HG03045 (cell line): ENCODE data around the gene PEX10.
"Not testable (repeated sequence)": the region's sequence is repeated elsewhere in the genome, so short reads cannot be mapped to it uniquely, and the experiment has no call there.

ENCODE experiments used
- ATAC-seq: cut with Tn5 transposase; IDR thresholded peaks from one replicate; pipeline ENCODE4 v1.9.1; 2021; ENCODE audit warnings: mild to moderate bottlenecking, moderate library complexity; ENCODE audit not compliant: unreplicated experiment

The PEX10 gene

DNA sequence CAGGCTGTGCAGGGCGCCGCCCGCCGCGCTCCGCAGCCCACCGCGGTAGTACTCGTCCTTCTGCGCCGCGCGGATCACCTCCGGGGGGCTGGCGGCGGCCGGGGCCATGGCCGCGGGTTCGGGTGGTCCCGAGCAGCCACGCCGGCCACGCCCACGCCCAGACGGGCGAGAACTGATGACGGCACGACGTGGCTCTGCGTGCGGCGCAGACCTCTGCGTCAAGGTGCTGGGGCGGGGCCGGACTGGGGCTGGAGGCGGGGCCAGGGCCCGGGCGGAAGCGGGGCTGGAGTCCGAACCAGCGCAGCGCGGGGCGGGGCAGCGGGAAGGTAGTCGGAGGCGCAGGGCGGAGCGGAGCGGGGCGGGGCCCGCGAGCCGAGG is at the start of gene PEX10:
Gene PEX10 (minus strand): TSS at position 170 of the 378 bp plus-strand sequence. CDS start 62 bp downstream, at position 108.
- peak; percentile 80 for ATAC-seq

DNA sequence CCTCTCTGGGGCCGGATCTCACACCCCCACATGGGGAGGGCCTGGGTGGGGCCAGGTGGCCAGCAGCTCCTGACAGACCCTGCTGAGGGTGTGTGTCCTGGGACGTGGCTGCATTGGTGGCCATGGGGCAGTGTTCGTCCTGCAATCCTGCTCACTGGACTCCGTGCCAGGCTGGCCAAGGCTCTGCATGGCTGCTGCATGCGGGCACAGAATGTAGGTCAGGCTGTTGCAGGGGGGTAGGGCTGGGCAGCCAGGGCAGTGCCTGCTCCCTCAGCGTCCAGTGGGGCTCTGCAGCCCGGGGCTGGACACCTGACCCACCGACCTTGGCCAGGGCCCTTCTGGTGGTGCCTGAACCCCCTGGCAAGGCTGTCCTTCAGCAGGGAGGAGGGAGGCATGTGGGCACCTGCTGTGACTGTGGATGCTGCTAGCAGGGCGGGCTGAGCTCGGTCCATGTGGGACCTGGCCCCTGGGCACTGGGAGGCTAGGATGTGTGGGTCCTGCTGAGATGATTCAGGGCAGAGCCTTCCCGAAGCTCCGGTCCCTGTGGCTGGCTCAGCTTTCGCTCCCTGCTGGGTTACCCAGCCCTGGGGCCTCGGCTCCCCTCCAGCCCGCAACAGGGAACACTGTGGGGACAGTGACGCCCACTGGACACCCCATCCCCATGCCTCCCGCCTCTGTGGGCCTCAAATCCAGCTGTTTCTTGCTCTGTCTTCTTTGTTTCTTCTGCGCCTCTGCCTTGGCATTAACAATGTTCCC is 48.8 kb upstream of the PEX10 start:
- no peak for ATAC-seq

DNA sequence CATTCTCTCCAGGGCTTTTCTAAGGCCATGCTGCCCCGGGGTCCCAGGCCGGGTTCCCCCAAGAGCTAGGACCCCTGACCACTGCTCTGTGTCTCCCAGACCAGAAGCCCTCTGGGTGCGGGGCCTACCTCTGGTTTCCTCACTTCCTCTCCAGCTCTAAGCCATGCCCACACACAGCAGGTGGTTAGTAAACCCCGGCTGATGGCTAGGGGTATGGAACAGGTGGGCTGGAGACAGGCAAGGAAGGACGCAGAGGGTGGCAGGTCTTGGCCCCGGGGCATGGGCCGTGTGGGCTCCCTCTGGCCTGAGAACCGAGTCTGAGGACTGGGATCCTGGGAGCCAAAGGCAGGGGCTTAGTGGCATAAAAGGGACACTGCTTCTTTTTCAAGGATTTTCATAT is 47.8 kb upstream of the PEX10 start:
- no peak for ATAC-seq

DNA sequence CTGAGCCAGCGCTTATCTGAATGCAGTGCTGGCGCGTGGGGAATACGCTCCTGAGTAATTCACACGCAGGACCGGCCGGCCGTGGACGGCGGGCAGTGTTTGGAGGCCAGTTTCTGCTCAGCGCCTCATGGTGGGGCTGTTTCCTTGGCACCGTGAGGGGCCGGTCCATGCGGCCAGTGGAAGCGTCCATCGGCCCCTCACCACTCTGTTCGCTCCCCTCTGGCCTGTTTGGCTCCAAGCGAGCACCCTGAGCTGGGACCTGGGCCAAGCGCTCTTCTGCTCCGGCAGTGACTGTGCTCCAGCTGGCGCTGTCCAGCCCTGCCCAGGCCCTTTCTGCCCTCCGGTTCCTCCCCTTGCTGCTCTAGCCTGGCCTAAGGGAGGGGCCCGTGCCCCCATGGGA is 47.4 kb upstream of the PEX10 start:
- no peak for ATAC-seq

DNA sequence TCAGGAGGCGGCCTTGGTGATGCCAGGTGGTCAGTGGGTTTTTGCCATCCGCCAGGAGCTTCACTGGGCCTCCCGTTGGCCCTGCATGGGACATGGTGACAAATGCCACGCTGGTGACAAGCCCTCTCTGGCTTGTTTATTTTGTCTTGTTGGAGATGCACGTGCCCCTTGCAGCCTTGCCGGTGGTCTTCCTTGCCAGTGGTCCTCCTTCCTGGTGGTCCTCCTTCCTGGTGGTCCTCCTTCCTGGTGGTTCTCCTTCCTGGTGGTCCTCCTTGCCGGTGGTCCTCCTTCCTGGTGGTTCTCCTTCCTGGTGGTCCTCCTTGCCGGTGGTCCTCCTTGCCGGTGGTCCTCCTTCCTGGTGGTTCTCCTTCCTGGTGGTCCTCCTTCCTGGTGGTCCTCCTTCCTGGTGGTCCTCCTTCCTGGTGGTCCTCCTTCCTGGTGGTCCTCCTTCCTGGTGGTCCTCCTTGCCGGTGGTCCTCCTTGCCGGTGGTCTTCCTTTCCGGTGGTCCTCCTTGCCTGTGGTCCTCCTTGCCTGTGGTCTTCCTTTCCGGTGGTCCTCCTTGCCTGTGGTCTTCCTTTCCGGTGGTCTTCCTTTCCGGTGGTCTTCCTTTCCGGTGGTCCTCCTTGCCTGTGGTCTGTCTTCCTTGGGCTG is 46.9 kb upstream of the PEX10 start:
- ATAC-seq: not testable (repeated sequence)

DNA sequence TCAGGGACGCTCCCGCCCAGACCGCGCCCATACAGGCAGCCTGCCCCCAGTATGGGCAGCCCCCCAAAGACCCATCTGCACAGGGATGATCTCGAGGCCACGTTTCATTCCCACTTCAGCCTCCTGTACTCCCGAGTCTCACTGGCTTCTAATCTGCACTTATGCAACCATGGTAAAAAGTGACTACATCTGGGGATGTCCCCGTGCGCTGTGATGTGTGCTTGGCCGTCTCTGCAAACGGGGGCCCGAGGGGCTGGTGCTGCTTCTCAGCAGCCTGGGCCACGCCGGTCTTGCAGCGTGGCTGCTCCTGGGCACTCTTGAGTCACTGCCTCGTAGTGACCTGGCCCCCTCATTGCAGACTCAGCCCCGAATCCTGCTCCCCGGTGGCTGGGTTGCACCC is 46.3 kb upstream of the PEX10 start:
- ATAC-seq: no peak

DNA sequence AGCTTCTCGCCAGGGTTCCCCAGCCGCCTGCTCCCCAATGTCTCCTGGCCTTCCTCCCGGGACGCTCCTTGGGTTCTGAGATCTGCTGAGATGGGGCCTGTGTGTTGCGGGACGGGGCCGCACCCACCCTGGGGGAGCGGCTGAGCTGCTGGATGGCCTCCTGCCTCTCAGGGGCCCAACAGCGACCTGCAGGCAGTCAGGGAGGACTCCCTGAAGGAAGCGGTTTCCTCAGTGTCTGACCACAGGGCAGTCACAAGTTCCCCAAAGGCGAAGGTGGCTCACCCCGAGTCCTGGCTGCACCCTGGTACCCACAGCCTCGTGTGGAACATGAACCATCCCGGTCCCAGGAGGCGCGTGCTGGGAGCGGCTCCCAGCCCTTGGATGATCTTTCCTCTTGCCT is 45.1 kb upstream of the PEX10 start:
- no peak for ATAC-seq

DNA sequence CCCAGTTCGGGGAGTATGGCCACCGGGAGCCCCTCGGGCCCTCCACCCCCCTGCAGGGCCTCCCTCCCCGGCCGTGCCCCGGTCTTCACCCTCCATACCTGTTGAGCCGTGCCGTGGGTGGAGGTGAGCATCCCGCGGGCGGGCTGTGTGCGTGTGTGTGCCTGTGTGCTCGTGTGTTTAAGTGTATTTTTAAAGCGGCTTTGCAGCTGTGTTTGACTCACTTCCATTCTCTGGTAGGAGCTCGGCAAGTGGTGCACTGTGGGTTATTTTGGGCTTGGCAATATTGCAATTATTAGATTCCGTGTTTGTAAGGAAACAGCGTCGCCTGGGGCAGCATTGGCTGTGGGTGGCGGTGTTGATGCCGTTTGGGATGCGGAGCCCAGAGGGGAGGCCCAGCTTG is 43.4 kb upstream of the PEX10 start:
- no peak for ATAC-seq

DNA sequence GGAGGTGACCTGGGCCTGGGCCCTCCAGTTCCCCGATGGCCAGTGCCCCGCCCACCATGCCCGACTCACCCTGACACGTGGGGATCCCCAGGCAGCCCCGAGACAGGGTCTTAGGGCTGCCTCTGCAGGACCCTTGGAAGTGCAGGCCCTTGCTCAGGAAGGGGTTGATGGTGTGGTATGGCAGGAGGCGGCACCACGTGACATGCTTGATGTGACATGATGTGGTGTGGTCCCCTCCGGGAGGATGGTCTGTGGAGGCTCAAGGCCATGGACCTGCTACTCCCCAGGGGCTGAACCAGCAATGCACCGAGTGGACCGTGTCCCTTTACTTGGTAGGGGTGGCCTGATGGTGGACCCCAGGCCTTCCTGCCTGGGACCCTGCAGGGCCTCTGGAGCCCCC is 41.9 kb upstream of the PEX10 start:
- ATAC-seq: no peak

DNA sequence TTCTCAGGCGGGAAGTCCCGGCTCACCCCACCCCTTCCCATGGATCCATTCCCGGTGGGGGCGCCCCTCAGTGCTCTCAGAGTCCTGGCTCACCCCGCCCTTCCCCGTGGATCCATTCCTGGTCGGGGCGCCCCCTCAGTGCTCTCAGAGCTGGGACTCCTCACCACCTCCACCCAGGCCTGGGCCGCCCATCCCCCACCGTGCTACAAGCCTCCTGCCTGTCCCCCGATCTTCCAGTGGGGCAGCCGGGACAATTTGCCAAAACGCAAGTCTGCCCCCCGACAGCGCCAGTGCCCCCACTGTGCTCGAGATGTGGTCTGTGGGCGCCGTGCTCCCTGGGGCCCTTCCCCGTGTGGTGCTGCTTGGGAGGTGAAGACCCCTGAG is 40.6 kb upstream of the PEX10 start:
- no peak for ATAC-seq

DNA sequence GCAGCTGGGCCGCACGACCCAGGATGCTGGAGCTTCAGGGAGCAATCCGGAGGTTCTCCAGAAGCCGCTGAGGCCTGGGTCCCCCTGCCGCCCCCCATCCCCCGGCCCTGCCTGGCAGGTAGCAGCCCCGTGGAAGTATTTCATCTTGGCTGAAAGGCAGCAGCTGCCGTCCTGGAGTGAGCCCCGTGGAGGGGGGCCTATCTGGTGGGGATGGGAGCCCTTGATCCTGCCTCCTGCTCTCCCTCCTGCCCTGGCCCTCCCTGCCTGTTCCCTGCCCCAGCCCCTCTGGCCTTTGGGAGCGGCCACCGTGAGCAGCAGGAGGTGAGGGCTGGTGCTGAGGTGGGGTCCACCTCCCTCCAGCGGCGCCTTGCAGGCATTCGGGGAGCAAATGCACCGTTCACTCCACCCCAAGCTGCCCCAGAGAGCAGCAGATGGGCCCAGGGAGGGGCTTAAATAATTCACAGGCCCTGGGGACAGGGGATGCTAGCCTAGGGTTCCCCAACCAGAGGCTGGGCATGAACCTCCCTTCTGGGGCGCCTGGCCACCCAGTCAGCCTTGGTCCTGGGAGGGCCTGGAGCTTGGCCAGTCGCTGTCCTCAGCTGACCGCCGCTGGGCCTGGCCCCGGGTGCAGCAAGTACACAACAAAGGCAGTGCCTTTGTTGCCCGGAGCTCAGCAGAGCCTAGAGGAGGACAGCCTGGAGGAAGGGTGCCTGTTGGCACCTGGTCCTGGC is 40.0 kb upstream of the PEX10 start:
- ATAC-seq: no peak

DNA sequence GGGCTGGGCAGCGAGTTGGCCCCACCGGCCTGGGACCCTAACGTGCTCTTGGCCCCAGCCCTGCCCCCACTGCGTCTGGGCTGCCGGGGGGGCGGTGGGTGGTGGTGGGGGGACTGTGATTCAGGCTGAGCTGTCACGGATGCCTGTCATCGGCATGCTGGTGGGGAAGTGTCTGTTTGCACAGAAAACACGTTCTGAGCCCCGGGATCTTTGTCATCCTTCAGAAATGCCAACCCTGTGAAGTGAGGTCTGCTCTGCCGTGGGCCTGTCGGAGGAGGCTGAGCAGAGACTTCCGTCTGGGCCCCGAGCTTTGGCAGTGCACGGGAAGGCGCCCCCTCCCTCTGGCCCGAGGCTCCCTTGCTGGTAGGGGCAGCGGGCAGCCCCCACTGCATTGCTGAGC is 39.4 kb upstream of the PEX10 start:
- ATAC-seq: no peak

DNA sequence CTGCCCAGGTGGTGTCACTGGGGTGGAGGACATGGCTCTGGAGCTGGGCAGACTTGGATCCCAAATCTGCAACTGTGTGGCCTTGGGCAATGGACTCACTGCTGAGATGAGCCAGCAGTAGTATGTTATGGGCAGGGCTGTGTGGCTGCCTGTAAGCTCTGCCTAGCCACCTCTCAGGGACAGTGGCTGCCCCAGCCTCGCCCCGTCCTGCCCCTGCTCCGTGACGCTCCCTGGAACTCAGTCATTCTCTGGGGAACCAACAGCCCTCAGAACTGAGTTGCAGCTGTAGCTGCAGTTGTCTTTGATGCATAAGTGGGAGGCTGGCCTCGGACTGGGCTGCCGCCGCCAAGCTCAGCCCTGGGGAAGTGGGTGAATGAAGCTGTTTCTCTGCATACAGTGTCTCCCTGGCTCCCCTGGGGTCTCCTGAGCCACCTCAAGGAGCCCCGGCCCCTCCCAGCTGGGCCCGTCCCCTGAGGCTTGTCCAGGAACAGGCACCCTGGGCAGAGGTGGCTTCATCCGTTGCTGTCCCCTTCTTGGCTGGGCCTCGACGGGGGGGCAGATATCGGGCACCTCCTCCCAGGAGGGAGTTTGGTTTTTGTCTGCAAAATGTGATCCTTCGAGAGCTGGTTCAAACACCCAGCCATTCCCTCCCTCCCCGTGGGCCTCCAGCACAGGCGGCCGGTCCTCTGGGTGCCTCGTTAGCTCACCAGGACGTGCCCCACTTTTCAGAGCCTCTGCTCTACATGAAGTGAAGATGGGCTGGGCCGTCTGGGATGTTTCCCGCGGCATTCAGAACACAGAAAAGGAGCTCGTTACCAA is 37.5 kb upstream of the PEX10 start:
- ATAC-seq: no peak

DNA sequence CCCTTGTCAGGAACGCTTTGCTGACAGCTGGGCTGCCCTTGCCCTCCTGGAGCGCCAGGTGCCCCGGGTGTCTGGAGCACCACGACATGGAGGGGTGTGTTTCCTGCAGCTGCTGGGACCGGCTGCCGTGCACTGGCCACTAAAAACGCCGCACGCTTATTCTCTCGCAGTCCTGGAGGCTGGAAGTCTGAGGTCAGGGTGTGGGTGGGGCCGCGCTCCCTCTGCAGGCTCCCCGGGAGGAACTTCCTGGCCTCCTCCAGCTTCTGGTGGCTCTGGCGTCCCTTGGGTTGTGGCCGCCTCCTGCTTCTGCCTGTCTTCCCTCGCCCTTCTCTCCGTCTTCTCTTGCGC is 35.7 kb upstream of the PEX10 start:
- no peak for ATAC-seq

DNA sequence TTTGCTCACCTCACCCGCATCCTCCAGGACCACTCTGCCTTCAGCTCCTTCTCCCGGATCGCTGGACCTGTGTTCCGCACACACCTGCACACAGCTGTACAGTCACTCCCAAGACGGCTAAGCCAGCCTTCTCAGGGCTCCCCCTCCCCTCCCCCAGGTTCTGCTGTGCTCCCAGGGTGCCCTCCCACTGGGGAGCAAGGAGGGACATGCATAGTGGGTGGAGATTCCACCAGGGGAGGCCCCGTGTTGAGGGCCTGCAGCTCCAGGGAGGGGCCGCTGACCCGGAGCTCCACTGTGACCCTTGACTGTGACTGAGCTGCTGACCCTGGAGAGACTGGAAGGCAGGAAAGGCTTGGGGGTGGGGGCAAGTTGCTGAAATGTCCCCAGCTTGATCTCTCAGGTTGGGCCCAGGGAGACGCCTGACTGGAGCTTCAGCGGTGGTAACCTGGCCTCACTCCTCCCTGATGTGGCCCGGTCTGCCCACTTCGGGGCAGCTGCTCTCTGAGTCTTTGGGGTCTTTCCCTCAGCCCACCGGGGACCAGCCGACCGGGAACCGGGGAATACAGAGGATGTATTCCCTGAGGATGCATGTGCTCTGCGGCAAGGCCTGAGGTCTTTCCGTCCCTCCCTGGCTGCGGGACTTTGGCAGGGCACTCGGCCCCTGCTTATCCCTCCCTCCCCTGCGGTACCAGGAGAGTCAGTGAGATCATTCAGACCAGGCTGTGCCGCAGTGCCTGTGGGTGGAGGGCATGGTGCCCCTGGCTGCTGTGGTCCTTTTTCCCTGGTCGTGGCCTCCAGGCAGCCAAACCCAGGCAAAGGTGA is 35.1 kb upstream of the PEX10 start:
- ATAC-seq: no peak

DNA sequence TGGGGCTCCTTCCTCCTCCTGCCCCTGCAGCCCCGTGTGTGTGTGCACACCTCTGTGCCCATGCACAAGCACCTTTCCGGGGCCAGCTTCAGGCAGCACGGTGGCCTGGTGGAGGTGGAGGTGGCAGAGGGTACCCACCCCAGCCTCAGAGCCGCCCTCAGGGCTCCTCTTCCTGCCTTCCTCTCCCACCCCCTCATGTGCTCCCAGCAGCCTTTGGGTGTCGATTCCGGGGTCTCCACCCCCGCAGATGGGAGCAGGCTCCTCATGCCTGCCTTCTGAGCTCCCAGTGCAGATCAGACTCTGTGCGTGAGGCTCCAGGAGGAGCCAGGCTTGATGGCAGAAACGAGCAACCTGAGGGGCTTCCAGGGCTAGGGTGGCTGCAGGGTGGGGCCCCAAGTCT is 34.5 kb upstream of the PEX10 start:
- ATAC-seq: no peak

DNA sequence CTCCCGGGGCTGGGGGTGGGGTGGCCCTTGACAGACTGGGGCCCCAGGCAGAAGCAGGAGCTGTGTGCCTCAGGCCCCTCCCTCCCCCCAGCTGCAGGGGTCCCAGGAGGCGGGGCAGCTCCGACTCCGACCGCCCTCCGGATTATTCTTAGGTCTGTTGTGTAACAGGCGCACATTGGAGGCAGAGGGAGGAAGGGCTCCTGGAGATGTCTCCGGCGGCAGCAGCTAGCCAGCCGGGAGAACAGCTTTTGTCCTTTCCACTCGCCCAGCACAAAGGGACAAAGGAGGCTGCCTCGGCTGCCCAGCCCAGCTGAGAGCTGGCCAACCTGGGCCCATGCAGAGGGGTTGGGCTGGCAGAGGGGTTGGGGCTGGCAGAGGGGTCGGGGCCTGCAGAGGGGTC is 34.0 kb upstream of the PEX10 start:
- no peak for ATAC-seq

DNA sequence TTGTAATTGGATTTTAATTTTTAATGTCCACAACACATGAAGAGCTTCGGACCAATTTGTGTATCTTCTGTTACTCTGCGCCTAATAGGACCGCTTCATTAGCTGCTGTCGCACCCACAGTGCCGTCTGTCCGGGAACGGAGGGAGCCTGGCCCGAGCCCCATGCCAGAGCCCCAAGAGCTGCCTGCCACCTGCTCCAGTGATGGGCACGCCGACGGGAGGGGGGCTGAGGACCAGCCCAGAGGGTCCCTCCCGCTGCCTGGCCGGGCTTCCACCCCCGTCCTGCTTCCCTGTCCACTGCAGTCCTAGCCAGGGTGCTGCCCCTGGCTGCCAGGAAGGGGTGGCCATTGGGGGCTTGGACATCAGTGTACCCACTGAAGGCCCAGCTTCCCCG is 33.5 kb upstream of the PEX10 start:
- ATAC-seq: no peak

DNA sequence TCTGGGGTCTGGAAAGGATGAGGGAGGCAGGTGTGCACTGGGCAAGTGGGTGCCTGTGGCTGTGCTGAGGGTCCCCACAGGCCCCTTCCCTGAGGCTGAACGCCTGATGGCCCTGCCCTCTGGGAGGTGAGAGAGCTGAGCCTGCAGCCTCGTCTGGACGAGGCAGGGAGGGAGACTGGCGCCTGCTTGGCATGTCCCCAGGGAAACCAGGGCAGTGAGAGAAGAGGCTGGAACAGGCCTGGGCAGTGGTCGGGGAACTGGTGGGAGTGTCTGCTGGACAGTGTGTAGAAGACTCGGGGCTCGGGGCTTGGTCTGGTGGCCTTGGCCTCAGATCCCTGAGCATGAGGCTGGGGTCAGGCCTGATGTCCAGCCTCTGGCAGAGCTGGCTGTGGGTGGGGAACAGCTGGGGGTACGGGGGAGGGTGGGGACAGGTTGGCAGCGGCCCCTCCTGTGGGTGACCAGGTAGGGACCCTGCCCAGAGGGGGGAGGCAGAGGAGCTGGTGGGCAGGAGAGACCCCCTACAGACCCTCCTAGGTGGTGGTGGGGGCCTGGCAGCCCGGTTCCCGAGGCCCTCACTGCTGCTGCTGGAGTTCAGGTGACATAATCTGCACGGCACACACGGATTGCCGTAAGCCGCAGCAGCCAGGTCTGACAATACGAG is 32.9 kb upstream of the PEX10 start:
- ATAC-seq: no peak

DNA sequence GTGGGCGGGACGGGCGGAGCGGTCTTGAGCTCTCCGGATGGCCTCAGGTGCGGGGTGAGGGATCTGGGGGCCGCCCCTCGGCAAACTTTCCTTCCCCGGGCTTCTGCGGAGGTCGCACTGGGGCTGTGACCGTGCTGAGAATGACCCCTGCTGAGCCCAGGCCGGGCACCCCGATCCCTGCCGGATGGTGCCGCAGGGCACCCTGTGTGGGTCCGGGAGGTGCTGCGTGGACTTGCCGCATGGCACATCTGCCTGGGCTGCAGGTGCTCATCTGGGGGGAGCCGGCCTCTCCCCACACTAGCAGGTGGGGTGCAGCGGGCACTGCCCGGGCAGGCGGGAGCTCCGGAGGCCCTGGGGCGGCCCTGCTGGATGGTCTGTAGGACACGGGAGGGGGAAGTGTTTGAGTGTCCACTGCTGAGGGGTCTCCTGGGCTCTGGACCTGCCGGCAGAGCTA is 31.8 kb upstream of the PEX10 start:
- no peak for ATAC-seq
